ENCODE results near the gene WASHC2A. TPM values are rescaled to one million over a fixed set of nuclear protein-coding genes. Genes with fewer than 3 reads are reported as not detected.
"Not testable (repeated sequence)": the region's sequence is repeated elsewhere in the genome, so short reads cannot be mapped to it uniquely, and the experiment has no call there.

Gene WASHC2A
- total RNA-seq, 2 donors from 2014 or later = 78.9 to 183 TPM

DNA sequence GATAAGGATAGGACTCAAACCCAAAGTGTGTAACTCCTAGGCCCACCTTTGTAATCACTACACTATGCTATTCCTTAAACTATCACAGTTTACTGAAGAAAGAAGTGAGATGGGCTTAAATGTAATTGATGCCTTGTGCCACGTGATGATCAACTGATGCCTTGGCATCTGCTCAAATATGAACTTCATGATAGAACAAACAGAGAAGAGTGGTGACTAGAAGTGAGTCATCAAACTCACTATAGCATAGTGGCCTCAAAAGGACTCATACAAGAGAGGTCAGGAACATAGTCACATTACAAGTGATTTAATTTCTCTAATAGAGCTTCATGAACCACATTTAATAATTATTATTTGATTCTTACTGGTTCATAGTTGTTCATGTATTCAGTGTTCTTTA, 101.8 kb downstream of the WASHC2A start:
- not testable (repeated sequence) for H3K4me3 ChIP-seq; H3K27ac ChIP-seq; DNase-seq (ENCODE audit: low spot score); H3K36me3 ChIP-seq; H3K27me3 ChIP-seq; H3K9me3 ChIP-seq; H3K4me1 ChIP-seq

- H3K4me3 ChIP-seq; H3K36me3 ChIP-seq; H3K9me3 ChIP-seq; H3K4me1 ChIP-seq; H3K27me3 ChIP-seq; DNase-seq (ENCODE audit: low spot score); H3K27ac ChIP-seq: not testable (repeated sequence)
Observed at GRCh38 chr10:50174788-50175525, 107.2 kb downstream of the WASHC2A start.

Other genes with a start within 250 kb of the WASHC2A start
- 10 to 100 TPM; 16.0 to 19.5 TPM for gene PARG, start 125.9 kb upstream of the WASHC2A start, total RNA-seq
- gene TIMM23B, start 125.9 kb upstream of the WASHC2A start, total RNA-seq = 10 to 100 TPM; 15.3 to 20.7 TPM
- 1 to 10 TPM; 2.6 to 4.5 TPM for gene AGAP6, start 79.5 kb upstream of the WASHC2A start, total RNA-seq
- 1 to 10 TPM; 1.8 to 2.2 TPM for gene ASAH2, start 183.6 kb downstream of the WASHC2A start, total RNA-seq

All from right atrium auricular region (tissue), 2 donors.